Gastroesophageal sphincter (tissue), 4 donors: ENCODE measurements around the gene OR4D11. TPM values are rescaled to one million over a fixed set of nuclear protein-coding genes. Genes with fewer than 3 reads are reported as not detected.
A peak's percentile ranks its signal among the peaks of the same experiment; 100 is the strongest.

Experiments
- ATAC-seq: fragments of 150-250 bp; one replicate; pipeline ENCODE4 v1.9.1; 2016; ENCODE audit warnings: mild to moderate bottlenecking, moderate library complexity
- H3K27ac ChIP-seq, 4 donors: fragments of 200-600 bp; sonication (generic) in 3 of 4; 1 replicate in 3 of 4; 2 replicates in 1 of 4; pipeline ENCODE4 v1.5.1; 2016 to 2019
- H3K27me3 ChIP-seq: fragments of 200-600 bp; sonication (generic); one replicate; pipeline ENCODE4 v1.5.1; 2019
- H3K36me3 ChIP-seq, 2 donors: fragments of 200-600 bp; sonication (generic); one replicate each; pipeline ENCODE4 v1.5.1; 2019; ENCODE audit warnings: control low read depth in 1 of 2
- H3K4me1 ChIP-seq, 3 donors: fragments of 200-600 bp; sonication (generic); 1 replicate in 2 of 3; 2 replicates in 1 of 3; pipeline ENCODE4 v1.5.1; 2016 to 2019; ENCODE audit warnings: control low read depth in 2 of 3
- H3K4me3 ChIP-seq, 2 donors: fragments of 200-600 bp; sonication (generic); one replicate each; pipeline ENCODE4 v1.5.1; 2019; ENCODE audit warnings: mild to moderate bottlenecking in 1 of 2, moderate library complexity in 1 of 2
- H3K9me3 ChIP-seq, 3 donors: fragments of 200-600 bp; sonication (generic); one replicate each; pipeline ENCODE4 v1.5.1; 2017 to 2019; ENCODE audit warnings: control low read depth in 2 of 3
- EP300 ChIP-seq: sonication (generic); formaldehyde crosslinking; IDR thresholded peaks from one replicate; pipeline ENCODE4 v1.6.1; 2017; ENCODE audit warnings: antibody characterized with exemption, mild to moderate bottlenecking
- POLR2A ChIP-seq, 2 donors: fragments of 450-650 bp; IDR thresholded peaks; one replicate each; pipeline ENCODE4 v1.6.1; 2017; ENCODE audit warnings: antibody characterized with exemption in 2 of 2, mild to moderate bottlenecking in 2 of 2, moderate library complexity in 1 of 2
- POLR2AphosphoS5 ChIP-seq: sonication (generic); formaldehyde crosslinking; IDR thresholded peaks from one replicate; pipeline ENCODE4 v1.6.1; 2017; ENCODE audit warnings: antibody characterized with exemption
- WGBS, 2 donors: methylation state at CpG; one replicate each; pipeline ENCODE4 v1.1.5; 2018; ENCODE audit warnings: low coverage in 1 of 2; 5-methylcytosine and 5-hydroxymethylcytosine counted together
- total RNA-seq, 4 donors: library from RNA; depleted of rRNA; stranded (reverse); fragments of >200 nt; gene quantifications; one replicate each; pipeline ENCODE4 v1.1.0, GENCODE V29; 2016
- TF ChIP-seq, protein P1 (sequence below), 4 experiments: fragments of 200-600 bp in 2 of 4; fragments of 450-650 bp in 2 of 4; sonication (generic) in 1 of 4; IDR thresholded peaks; one replicate each; pipeline ENCODE4 v1.5.1; 2017 to 2019; ENCODE audit warnings: antibody characterized with exemption in 4 of 4, mild to moderate bottlenecking in 2 of 4, moderate library complexity in 2 of 4

OR4D11 gene
- total RNA-seq, 4 donors from 2014 or later, result not detected

DNA sequence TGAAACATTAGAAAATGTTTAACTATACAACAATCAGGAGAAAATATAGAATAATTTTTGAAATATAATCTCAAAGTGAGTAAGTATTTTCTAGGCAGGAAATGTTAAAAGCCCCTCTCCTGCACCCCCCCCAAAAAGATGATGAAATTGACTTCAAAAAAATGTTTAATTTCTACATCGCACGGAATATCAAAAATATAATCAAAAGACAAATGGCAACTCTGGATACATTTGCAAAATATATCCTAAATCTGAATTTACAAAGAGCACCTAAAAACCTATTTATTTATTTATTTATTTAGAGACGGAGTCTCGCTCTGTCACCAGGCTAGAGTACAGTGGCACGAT lies 44.9 kb downstream of the OR4D11 start:
- no peaks in the 10 kb centered on the region for H3K27me3 ChIP-seq
- H3K4me3 ChIP-seq, result no peak overlapping the region
- ATAC-seq, result no peak
- no peaks in the 10 kb centered on the region for H3K9me3 ChIP-seq
- no peaks in the 10 kb centered on the region for H3K36me3 ChIP-seq
- TF ChIP-seq, protein P1, sequence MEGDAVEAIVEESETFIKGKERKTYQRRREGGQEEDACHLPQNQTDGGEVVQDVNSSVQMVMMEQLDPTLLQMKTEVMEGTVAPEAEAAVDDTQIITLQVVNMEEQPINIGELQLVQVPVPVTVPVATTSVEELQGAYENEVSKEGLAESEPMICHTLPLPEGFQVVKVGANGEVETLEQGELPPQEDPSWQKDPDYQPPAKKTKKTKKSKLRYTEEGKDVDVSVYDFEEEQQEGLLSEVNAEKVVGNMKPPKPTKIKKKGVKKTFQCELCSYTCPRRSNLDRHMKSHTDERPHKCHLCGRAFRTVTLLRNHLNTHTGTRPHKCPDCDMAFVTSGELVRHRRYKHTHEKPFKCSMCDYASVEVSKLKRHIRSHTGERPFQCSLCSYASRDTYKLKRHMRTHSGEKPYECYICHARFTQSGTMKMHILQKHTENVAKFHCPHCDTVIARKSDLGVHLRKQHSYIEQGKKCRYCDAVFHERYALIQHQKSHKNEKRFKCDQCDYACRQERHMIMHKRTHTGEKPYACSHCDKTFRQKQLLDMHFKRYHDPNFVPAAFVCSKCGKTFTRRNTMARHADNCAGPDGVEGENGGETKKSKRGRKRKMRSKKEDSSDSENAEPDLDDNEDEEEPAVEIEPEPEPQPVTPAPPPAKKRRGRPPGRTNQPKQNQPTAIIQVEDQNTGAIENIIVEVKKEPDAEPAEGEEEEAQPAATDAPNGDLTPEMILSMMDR (IDR thresholded peaks at IDR 0.05), result no peak
- TF ChIP-seq POLR2A (IDR thresholded peaks at IDR 0.05) (no peak), POLR2AphosphoS5 (no peak), EP300 (no peak)
- 90% methylated on average over 3 to 5 of the region's 5 CpGs for WGBS, 2 donors
- peaks cover 0 to 25% (median 0%) of the 10 kb centered on the region in 3 donors for H3K4me1 ChIP-seq
- H3K27ac ChIP-seq, result no peak overlapping the region

GRCh38 chr11:59550368-59550841 lies 47.0 kb downstream of the OR4D11 start:
- ATAC-seq, result peak; percentile 84
- TF ChIP-seq POLR2AphosphoS5, result no peak
- TF ChIP-seq, protein P1 (IDR thresholded peaks at IDR 0.05), result peak in 3 of 4 experiments; percentile 54 to 75 (median 63)
- WGBS, 2 donors, result 0 to 1% methylated on average over 9 to 15 of the region's 31 CpGs

GRCh38 chr11:59550842-59551658 lies 47.7 kb downstream of the OR4D11 start:
- no peaks in the 10 kb centered on the region for H3K27me3 ChIP-seq
- TF ChIP-seq POLR2AphosphoS5 (peak; percentile 30), POLR2A (IDR thresholded peaks at IDR 0.05) (no peak)
- peaks cover 0 to 33% (median 0%) of the 10 kb centered on the region in 3 donors for H3K4me1 ChIP-seq
- no peaks in the 10 kb centered on the region for H3K9me3 ChIP-seq
- H3K36me3 ChIP-seq, result no peaks in the 10 kb centered on the region
- H3K27ac ChIP-seq, result peak overlapping the region; percentile 79 to 87 (median 84)
- WGBS, 2 donors, result 0 to 3% methylated on average over 33 to 34 of the region's 34 CpGs
- ATAC-seq, result peak; percentile 76
- H3K4me3 ChIP-seq, result peak overlapping the region; percentile 29 to 57

More at GRCh38 chr11:59550368-59550841, 47.0 kb downstream of the OR4D11 start:
- Histone ChIP-seq H3K9me3 (no peaks in the 10 kb centered on the region), H3K4me1 (peaks cover 0 to 26% (median 0%) of the 10 kb centered on the region in 3 donors), H3K4me3 (peak overlapping the region; percentile 29 to 57), H3K27ac (peak overlapping the region; percentile 79 to 87 (median 84)), H3K27me3 (no peaks in the 10 kb centered on the region), H3K36me3 (no peaks in the 10 kb centered on the region)

DNA sequence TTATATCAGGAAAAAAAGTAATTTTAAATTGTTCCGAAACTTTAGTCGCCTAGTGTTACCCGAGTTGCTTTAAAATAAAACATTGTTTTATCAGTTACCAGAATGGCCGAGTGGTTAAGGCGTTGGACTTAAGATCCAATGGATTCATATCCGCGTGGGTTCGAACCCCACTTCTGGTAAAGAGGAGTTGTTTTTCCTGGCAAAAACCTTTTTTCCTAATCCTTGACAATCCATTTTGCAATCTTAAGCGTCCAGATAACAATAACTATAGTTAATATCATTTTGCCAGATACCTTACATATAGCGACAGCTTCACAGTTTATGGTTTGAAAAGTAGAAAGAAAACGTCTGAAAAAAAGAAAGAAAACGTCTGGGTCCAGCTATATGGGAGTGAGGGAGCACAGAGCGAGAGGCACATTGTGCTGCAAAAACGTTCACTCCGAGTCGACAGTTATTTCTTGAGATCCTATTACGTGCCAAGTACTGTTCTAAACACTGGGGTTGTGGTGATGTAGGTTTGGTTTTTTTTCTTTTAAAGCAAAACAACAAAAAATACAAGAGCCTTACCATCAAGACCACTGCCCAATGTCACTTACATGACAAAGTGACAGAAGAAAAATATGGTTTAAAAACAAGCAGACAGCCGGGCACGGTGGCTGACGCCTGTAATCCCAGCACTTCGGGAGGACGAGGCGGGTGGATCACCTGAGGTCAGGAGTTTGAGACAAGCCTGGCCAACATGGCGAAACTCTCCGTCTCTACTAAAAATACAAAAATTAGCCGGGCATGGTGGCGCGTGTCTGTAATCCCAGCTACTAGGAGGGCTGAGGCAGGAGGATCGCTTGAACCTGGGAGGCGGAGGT lies 48.5 kb downstream of the OR4D11 start:
- no peak for TF ChIP-seq EP300
- Histone ChIP-seq H3K4me1 (peaks cover 0 to 41% (median 0%) of the 10 kb centered on the region in 3 donors), H3K36me3 (no peaks in the 10 kb centered on the region), H3K27me3 (no peaks in the 10 kb centered on the region), H3K9me3 (no peaks in the 10 kb centered on the region), H3K4me3 (peak overlapping the region; percentile 29 to 57), H3K27ac (peak overlapping the region; percentile 79 to 87 (median 84))
- WGBS, 2 donors, result 12 to 15% methylated on average over 25 to 27 of the region's 30 CpGs
- ATAC-seq, result peak; percentile 37

DNA sequence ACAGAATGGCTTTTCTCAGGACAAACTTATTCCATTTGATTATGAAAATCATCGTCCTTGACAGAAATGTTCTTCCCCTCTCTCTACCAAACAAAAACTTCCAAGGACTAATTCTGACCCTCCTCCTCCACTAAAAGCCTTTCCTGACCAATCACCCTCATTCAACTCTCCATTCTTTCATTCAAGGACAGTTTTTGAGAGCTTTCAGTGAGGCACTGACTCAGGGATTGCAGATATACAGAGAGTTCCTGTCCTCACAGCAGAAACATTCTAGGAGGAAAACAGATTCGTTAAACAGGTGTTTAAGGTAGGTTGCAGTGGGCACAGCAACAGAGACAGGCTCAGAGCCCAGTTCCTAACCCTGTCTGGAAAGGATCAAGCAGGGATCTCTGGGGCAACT lies 49.5 kb downstream of the OR4D11 start:
- peak overlapping the region in 2 of 4 donors; percentile 28 to 82 for H3K27ac ChIP-seq
- WGBS, 2 donors, result 56 to 60% methylated on average over 1 to 2 of the region's 2 CpGs
- H3K9me3 ChIP-seq, result no peaks in the 10 kb centered on the region
- H3K4me3 ChIP-seq, result no peak overlapping the region
- H3K4me1 ChIP-seq, result peaks cover 0 to 51% (median 0%) of the 10 kb centered on the region in 3 donors
- ATAC-seq, result no peak
- no peaks in the 10 kb centered on the region for H3K36me3 ChIP-seq
- H3K27me3 ChIP-seq, result no peaks in the 10 kb centered on the region
- TF ChIP-seq POLR2AphosphoS5 (no peak), EP300 (no peak)

- Histone ChIP-seq H3K36me3 (no peaks in the 10 kb centered on the region), H3K9me3 (no peaks in the 10 kb centered on the region), H3K27me3 (no peaks in the 10 kb centered on the region), H3K4me1 (peaks cover 0 to 53% (median 0%) of the 10 kb centered on the region in 3 donors), H3K4me3 (no peak overlapping the region), H3K27ac (peak overlapping the region in 1 of 4 donors; percentile 82)
- ATAC-seq, result no peak
- 99 to 100% methylated on average over 3 to 14 of the region's 21 CpGs for WGBS, 2 donors
- TF ChIP-seq, protein P1 (IDR thresholded peaks at IDR 0.05), result no peak
- TF ChIP-seq POLR2A (IDR thresholded peaks at IDR 0.05) (no peak), POLR2AphosphoS5 (no peak), EP300 (no peak)
Measured at GRCh38 chr11:59553323-59553722, 49.9 kb downstream of the OR4D11 start.
